ENCODE results near the gene PTPN4. TPM values are rescaled to one million over a fixed set of nuclear protein-coding genes. Genes with fewer than 3 reads are reported as not detected.

Gene PTPN4
- total RNA-seq, 4 donors from 2014 or later, result 9.6 to 30.1 (median 18.4) TPM

DNA sequence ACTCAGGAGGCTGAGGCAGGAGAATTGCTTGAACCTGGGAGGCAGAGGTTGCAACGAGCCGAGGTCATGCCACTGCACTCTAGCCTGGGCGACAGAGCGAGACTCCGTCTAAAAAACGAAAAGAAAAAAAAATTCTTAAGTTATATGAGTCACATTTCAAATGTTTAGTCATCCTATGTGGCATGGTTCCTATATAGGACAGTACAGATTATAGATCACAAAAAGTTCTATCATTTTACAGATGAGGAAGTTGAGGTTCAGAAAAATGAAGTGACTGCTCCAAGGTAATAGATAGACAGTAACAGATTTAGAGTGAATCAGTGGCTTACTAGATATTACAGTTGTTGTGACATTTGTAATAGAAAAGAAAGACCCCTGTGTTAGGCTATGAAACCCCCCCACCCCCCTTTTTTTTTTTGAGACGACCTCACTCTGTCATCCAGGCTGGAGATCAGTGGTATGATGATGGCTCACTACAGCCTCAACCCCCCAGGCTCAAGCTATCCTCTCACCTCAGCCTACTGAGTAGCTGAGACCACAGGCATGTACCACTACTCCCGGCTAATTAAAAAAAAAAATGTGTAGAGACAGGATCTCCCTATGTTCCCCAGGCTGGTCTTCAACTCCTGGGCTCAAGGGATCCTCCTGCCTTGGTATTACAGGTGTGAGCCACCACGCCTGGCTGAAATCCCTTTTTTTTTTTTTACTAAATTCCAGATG is 22.7 kb downstream of the PTPN4 start:
- 66 to 85% methylated on average over 9 of the region's 9 CpGs for WGBS, 2 donors
- no peak for DNase-seq

DNA sequence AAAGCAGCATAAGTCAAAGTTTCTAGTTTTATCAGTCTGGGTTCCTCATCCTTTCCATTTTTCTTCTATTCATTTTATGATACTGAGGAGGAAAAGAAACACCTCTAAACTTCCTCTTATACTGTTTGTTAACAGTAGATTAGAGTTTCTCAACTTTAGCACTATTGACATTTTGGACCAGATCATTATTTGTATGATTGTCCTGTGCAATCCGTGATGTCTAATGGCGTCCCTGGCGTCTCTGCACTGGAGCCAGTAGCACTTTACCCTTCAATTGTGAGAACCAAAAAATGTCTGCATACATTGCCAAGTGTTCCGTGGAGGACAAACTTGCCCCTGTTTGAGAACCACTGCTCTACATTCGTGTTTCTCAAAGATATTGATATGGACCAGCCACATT is 25.2 kb downstream of the PTPN4 start:
- no peak for DNase-seq
- no peak for TF ChIP-seq POLR2A (IDR thresholded peaks at IDR 0.05)
- TF ChIP-seq, protein P1, sequence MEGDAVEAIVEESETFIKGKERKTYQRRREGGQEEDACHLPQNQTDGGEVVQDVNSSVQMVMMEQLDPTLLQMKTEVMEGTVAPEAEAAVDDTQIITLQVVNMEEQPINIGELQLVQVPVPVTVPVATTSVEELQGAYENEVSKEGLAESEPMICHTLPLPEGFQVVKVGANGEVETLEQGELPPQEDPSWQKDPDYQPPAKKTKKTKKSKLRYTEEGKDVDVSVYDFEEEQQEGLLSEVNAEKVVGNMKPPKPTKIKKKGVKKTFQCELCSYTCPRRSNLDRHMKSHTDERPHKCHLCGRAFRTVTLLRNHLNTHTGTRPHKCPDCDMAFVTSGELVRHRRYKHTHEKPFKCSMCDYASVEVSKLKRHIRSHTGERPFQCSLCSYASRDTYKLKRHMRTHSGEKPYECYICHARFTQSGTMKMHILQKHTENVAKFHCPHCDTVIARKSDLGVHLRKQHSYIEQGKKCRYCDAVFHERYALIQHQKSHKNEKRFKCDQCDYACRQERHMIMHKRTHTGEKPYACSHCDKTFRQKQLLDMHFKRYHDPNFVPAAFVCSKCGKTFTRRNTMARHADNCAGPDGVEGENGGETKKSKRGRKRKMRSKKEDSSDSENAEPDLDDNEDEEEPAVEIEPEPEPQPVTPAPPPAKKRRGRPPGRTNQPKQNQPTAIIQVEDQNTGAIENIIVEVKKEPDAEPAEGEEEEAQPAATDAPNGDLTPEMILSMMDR (IDR thresholded peaks at IDR 0.05), result no peak
- Histone ChIP-seq H3K27me3 (no peaks in the 10 kb centered on the region), H3K4me3 (no peak overlapping the region), H3K27ac (no peak overlapping the region), H3K36me3 (peaks cover 0 to 4% (median 0%) of the 10 kb centered on the region in 3 donors), H3K9me3 (peaks cover 0 to 6% (median 0%) of the 10 kb centered on the region in 3 donors), H3K4me1 (peaks cover 0 to 8% (median 0%) of the 10 kb centered on the region in 3 donors)
- 95% methylated on average over 5 of the region's 5 CpGs for WGBS, 2 donors
- intact Hi-C loops (cut with DNase I), result no loop called here

More for the DNA sequence above, 22.7 kb downstream of the PTPN4 start:
- H3K4me1 ChIP-seq, result peaks cover 0 to 8% (median 0%) of the 10 kb centered on the region in 3 donors
- H3K36me3 ChIP-seq, result no peaks in the 10 kb centered on the region
- H3K9me3 ChIP-seq, result no peaks in the 10 kb centered on the region
- no peak overlapping the region for H3K27ac ChIP-seq
- TF ChIP-seq POLR2A (IDR thresholded peaks at IDR 0.05), result no peak
- TF ChIP-seq, protein P1 (IDR thresholded peaks at IDR 0.05), result no peak
- no peaks in the 10 kb centered on the region for H3K27me3 ChIP-seq
- no peak overlapping the region for H3K4me3 ChIP-seq
- intact Hi-C loops (cut with DNase I), result no loop called here

DNA sequence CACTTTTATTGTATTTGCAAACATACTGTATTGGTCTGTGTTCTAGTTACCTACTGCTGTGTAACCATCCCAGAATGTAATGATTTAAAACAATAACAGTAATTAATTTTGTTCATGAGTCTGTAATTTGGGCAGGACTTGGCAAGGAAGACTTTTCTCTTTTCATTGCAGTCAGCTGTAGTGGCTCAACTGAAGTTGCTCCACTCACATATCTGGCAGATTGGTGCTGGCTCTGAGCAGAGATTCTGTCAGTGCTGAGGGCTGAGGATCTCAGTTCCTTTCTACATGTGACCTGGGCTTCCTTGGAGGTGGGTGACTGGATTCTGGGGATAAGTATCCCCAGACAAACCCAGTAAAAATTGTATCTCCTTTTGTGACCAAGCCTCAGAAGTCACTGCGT is 26.6 kb downstream of the PTPN4 start:
- WGBS, 2 donors, result 100% methylated on average over 1 of the region's 1 CpG
- intact Hi-C loops (cut with DNase I), result no loop called here
- Histone ChIP-seq H3K27me3 (no peaks in the 10 kb centered on the region), H3K27ac (no peak overlapping the region), H3K36me3 (peaks cover 0 to 11% (median 0%) of the 10 kb centered on the region in 3 donors), H3K4me3 (no peak overlapping the region), H3K4me1 (peaks cover 0 to 8% (median 0%) of the 10 kb centered on the region in 3 donors), H3K9me3 (peaks cover 0 to 21% (median 0%) of the 10 kb centered on the region in 3 donors)
- no peak for DNase-seq
- TF ChIP-seq POLR2A (IDR thresholded peaks at IDR 0.05), result no peak
- TF ChIP-seq, protein P1 (IDR thresholded peaks at IDR 0.05), result no peak

DNA sequence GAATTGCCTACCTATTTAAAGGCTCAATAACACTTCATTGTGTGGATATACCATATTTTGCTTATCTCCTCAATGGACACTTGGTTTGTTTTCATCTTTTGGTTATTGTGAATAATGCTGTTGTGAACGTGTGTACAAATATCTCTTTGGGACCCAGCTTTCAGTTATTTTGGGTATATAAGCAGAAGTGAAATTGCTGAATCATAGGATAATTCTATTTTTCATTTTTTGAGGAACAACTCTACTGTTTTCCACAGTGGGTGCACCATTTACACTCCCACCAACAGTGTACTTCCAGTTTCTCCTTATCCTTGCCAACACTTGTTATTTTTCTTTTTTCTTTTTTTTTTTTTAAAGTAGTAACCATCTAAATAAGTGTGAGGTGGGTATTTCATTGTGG is 29.0 kb downstream of the PTPN4 start:
- Histone ChIP-seq H3K27me3 (no peaks in the 10 kb centered on the region), H3K9me3 (peaks cover 0 to 35% (median 8%) of the 10 kb centered on the region in 3 donors), H3K27ac (no peak overlapping the region), H3K4me1 (peaks cover 0 to 6% (median 0%) of the 10 kb centered on the region in 3 donors), H3K4me3 (no peak overlapping the region), H3K36me3 (peaks cover 0 to 23% (median 0%) of the 10 kb centered on the region in 3 donors)
- no peak for DNase-seq
- TF ChIP-seq, protein P1 (IDR thresholded peaks at IDR 0.05), result no peak
- TF ChIP-seq POLR2A (IDR thresholded peaks at IDR 0.05), result no peak
- 73 to 85% methylated on average over 1 of the region's 1 CpG for WGBS, 2 donors
- intact Hi-C loops (cut with DNase I), result no loop called here

DNA sequence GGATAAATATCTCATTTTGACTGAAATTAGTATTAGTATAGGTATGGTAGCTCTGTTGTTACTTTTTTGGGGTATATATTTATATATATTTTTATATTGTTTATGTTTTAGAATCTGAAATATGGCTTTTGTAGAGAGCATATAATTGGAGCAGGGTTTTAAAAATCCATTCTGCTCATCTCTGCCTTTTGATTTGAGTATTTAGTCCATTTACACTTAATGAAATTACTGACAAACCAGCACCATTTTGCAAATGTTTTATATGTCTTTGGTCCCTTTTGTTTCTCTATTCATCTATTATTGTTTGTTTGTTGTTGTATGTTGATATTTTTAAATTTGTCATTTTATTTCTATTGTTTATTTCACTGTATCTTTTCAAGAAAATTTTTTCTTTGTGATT is 30.7 kb downstream of the PTPN4 start:
- no peak overlapping the region for H3K4me3 ChIP-seq

More for the DNA sequence above, 30.7 kb downstream of the PTPN4 start:
- Histone ChIP-seq H3K36me3 (peaks cover 0 to 34% (median 0%) of the 10 kb centered on the region in 3 donors), H3K27me3 (no peaks in the 10 kb centered on the region), H3K4me1 (peaks cover 0 to 5% (median 0%) of the 10 kb centered on the region in 3 donors), H3K27ac (no peak overlapping the region), H3K9me3 (peaks cover 0 to 35% (median 8%) of the 10 kb centered on the region in 3 donors)
- intact Hi-C loops (cut with DNase I), result no loop called here
- no peak for TF ChIP-seq POLR2A (IDR thresholded peaks at IDR 0.05)
- TF ChIP-seq, protein P1 (IDR thresholded peaks at IDR 0.05), result no peak
- DNase-seq, result no peak

All from esophagus squamous epithelium (tissue), 5 donors.